Measurements from ENCODE around the gene PLA2G4D.

Gene PLA2G4D

DNA sequence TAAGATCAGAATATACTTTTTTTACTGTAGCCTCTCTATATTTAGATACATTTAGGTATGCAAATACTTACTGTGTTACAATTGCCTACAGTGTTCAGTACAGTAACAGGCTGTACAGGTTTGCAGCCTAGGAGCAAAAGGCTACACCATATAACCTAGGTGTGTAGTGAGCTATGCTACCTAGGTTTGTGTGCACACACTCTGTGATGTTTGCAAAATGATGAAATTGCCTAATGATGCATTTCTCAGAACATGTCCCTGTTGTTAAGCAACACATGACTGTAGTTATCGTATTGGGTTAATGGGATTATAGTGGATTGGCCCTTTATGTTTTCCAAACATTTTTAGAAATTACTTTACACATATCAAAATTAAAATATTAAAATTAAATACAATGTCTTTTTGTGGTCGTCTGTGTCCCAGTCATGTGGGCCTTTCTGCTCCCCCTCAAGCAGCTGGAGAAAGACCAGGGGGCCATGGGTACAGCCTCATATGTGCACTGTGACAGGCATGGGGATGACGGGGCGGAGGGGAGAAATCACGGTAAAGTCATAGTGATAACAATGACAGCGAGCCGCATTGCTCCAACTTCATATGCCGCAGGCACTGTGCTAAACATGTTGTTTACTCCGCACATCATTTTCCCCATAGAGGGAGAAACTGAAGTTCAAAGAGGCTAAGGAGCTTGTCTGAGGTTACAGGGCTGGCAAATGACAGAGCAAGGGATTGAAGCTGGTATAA lies 46.1 kb downstream of the PLA2G4D start:
- no peak for DNase-seq

- no peak for DNase-seq
These were observed 47.8 kb downstream of the PLA2G4D start for GRCh38 chr15:42046597-42046996.

DNA sequence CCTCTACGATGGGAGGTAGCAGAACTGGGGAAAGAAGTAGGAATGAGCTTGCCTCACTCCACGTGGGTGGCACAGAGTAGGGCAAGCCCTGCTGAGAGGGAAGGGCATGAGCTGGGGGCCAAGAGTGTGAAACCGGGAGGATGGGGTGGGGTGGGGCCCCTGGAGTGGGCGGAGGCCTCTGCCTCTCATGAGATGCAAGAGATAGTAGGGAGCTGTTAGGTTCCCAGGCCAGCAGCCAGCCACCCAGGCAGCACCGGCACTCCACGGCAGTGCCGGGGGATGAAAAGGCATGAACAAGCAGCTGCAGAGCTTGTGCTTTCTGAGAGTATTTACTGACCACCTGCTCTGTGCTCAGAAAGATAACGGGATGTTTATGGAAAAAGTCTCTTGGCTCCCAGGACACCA lies 49.1 kb downstream of the PLA2G4D start:
- DNase-seq, result peak; percentile 32

DNA sequence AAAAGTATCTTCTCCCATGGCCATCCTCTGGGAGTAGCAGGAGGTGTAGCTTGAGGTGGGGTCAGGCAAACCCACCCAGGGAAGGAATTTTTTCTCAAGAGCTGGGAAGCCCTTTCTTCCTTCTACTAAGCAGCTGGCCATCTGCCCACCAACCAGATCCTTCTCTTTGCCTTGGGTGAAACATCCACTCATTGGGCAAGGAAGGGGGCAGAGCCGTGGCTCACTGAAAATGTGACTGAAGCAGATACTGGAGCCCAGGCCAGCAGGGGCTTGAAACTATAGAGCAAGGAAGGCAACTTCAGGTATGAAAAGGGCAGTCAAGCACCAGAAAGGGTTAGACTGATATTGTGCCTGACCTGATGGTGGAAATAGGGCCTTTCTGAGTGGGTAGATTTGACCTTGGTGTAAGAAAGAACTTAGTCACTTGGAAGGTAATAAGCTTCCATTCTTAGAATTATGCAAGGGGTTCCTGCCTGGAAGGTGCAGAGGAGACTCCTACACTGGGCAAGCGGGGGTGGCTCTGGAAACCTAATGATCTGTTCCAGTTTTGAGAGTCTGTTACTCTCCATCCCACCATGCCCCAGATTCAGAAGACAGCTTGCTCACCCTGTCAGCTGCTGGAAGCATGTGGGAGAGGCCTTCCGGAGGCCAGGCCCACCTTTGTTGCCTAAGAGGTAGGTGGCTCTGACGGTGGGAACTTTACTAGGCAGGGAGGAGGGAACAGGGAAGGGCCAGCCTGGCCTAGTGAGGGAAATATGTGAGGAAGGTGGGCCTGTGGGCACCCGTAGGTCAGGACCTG lies 51.6 kb downstream of the PLA2G4D start:
- DNase-seq, result no peak

DNA sequence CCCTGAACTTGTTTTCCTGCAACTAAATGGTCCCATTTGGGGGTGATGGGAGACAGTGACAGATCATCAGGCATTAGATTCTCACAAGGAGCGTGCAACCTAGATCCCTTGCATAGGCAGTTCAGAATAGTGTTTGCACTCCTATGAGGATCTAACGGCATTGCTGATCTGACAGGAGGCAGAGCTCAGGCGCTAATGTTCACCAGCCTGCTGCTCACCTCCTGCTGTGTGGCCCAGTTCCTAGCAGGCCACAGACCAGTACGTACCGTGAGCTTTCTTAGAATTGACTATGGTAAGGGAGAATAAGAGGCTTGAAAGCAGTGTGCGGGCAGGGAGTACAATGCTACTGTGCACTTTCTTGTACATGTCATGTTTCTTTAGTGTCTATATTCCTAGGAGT lies 56.0 kb downstream of the PLA2G4D start:
- DNase-seq, result no peak

- DNase-seq, result peak; percentile 29
These were observed 56.7 kb downstream of the PLA2G4D start for GRCh38 chr15:42037656-42038055.

DNA sequence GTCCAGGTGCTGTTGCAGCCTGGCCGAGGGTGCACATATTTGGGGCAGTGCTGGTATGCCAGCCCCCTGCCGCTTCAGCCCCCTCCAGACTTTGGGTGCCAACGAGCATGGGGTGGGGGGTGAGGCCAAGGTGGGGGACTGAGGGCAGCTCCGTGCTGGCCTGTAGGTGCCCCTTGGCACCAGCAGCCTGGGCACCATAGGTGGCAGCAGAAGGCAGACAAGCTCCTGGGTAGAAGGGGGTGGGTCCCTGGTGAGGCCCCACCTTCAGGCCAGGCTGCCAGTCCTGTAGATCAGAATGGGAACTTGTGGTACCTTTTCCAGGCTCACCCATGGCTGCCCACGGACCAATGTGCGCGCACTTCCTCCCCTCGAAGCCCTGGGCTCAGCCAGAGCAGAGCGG lies 57.4 kb downstream of the PLA2G4D start:
- no peak for DNase-seq

GRCh38 chr15:42036112-42036905 lies 58.1 kb downstream of the PLA2G4D start:
- no peak for DNase-seq

DNA sequence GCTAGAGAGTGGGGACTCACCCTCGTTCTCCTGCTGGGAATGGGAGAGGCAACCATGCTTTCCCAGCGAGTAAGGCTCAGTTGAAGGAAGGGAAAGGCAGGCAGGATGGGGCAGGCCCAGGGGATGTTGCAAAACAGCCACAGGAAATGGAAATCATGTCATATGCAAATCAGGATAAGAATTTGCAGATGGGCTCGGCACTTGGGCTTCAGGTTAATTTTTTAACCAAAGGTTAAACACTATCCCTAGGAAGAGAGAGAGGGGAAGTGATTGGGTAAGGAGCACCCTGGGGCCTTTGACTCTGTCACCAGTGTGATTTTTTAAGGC lies 59.0 kb downstream of the PLA2G4D start:
- no peak for DNase-seq

DNA sequence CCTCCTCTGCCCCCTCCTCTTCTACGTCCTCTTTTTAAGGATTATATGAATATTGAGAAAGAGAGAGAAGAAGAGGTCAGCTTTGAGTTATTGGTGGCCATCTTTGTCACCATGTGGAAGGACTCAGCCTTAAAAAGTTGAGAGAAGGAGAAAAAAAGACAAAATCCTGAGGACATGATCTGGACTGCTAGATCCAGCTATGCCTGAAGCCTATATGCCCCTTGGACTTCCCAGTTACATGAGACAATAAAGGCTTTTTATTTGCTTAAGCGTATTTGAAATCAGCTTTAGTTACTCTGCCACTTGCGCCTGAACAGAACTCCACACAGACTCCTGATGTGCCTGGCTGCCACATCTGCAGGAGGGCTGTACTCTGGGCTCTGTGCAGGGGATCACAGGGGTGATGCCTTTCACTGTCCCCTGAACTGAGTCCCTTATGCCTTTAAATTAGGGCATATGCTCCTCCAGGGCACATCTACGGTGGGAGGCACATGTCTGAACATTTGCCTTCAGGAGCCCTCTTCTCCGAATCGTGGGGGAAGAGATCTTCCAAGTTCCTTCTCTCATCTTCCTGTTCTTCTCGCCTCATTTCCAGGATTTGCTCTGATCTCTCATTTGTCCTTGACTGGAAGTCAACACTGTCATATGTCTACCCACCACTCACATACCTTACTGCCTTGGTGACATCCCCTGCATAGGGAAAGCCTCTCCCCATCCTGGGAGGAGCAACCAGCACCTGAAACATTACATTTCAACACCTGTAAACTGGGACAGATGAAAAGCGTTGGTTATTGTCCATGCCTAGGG lies 59.5 kb downstream of the PLA2G4D start:
- no peak for DNase-seq

GRCh38 chr15:42033214-42033873 lies 61.0 kb downstream of the PLA2G4D start:
- DNase-seq, result no peak

GRCh38 chr15:42032376-42033213 lies 61.8 kb downstream of the PLA2G4D start:
- no peak for DNase-seq

GRCh38 chr15:42031198-42031915 lies 63.0 kb downstream of the PLA2G4D start:
- no peak for DNase-seq

DNA sequence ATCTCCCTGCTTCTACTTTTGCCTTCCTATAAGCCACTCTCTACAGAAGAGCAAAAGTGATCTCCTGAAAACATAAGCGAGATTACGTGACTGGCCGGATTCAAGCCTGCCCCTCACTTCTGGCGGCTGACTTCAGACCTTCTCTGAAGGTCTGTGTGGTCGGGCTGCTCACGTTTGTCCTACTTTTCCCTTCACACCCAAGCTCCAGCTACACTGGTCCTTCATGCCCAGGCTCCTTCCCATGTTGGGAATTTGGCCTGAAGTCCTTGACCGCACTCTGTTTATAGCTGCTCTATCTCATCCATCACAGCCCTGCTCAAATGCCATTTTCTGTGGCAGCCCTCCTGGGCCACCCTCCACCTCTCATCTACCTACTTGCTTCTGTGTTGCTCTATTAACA lies 66.8 kb downstream of the PLA2G4D start:
- no peak for DNase-seq

GRCh38 chr15:42024303-42024702 lies 70.1 kb downstream of the PLA2G4D start:
- DNase-seq, result no peak

- no peak for DNase-seq
These were observed 72.8 kb downstream of the PLA2G4D start for GRCh38 chr15:42021593-42021992.

DNA sequence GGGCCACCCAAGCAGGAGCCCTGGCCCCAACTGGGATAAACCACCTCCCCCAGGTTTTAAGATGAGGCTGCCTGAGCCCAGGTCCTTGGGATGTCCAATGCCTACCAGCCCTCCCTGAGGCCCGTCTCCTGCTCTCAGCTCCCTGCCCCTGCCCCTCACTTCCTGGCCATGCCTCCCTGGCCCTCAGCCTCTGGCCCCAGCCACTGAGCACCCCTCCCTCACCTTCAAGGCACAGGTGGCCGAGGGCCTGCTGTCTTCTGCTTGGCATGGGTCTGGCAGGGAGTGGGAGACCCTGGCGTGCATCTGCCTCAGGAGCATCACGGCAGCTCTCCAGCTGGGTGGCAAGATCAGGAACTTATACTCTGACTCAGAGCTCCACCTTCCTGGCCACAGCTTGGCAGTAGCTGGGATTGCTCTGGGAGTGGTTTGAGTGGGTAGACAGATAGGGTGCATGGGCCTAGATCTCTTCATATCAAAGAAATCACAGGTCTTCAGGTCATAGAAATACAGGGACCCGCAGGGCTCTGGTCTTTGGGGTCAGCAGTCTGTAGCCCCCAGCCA lies 73.6 kb downstream of the PLA2G4D start, which contains the start of gene PLA2G4E:
TSS of gene PLA2G4E (minus strand) at position 330 of the 561 bp plus-strand sequence. CDS start at position 318, 12 bp downstream.
- peak; percentile 20 for DNase-seq

GRCh38 chr15:42018306-42019224 lies 75.8 kb downstream of the PLA2G4D start:
- peak; percentile 60 for DNase-seq

All from hematopoietic multipotent progenitor cell treated with erythropoietin and hydrocortisone succinate and interleukin-3 and kit ligand, for 6 days (in vitro differentiated cells).